ENCODE data around the gene CHST11.
"Not testable (repeated sequence)": the region's sequence is repeated elsewhere in the genome, so short reads cannot be mapped to it uniquely, and the experiment has no call there.

CHST11 gene

GRCh38 chr12:104730763-104731162, 274.0 kb downstream of the CHST11 start:
- DNase-seq = no peak

- peak; percentile 12 for DNase-seq
Measured at GRCh38 chr12:104733717-104734175, 277.0 kb downstream of the CHST11 start.

- DNase-seq = no peak
Measured at GRCh38 chr12:104734541-104735095, 277.9 kb downstream of the CHST11 start.

DNA sequence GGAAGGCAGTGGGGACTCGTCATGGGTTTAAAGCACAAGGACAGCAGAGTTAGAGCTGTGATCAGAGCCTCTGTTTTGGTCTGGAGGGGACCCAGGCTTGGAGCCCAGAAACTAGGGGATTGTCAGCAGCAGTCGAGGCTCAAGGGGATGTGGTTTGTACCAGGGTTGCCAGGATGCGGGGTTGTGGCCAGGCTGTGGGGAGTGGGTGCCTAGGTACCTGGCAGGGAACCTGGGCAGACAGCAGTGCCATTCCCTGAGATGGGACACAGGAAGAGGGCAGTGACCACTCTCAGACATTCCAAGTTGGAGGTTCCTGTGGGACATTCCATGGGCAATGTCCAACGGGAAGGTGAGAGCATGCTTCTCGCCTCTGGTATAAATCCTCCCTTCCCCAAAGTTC, 279.1 kb downstream of the CHST11 start:
- no peak for DNase-seq

DNA sequence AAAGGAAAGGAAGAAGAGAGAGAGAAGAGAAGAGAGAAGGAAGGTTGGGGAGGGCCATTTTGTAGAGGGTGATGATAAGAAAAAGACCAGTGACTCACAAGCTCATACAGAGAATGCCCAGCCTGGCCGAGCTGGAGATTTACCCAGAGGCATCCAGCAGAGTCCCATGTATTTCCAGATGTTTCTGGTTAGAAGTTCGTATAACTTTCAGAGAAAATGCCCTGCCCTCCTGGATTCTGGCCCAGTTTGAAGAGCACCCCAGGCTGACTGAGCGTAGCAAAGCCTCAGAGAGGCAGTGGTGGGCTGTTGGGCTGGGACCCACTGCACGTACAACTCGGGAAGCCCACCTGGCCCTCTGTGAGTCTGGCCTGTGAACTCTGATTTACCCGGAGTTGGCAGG, 279.6 kb downstream of the CHST11 start:
- DNase-seq = no peak

- no peak for DNase-seq
Measured at GRCh38 chr12:104737113-104737512, 280.4 kb downstream of the CHST11 start.

DNA sequence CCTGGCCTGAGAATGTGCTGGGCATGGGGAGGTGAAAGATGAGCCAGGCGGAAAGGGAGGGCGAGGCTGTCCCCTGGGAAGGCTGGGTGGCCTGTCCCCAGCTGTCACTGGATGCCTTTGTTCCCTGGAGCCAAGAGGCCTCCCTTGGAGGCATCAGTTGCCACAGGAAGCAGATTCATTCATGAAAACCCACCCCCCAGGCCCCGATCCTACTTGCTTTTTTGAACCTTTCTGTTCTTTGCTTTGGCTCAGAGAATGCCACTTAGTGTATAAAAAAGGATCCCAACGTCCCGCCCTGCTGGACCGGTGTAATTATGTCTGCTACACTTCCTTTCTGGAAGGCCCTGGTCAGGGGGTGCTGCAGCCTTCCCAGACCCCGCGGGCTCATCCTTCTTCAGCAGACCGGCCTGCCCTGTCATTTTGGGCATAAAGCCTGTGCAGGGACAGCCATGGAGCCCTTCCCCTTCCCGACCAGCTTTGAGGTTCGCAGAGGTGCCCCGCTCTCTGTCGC, 281.1 kb downstream of the CHST11 start:
- peak; percentile 39 for DNase-seq

GRCh38 chr12:104738331-104738730, 281.6 kb downstream of the CHST11 start:
- no peak for DNase-seq

DNA sequence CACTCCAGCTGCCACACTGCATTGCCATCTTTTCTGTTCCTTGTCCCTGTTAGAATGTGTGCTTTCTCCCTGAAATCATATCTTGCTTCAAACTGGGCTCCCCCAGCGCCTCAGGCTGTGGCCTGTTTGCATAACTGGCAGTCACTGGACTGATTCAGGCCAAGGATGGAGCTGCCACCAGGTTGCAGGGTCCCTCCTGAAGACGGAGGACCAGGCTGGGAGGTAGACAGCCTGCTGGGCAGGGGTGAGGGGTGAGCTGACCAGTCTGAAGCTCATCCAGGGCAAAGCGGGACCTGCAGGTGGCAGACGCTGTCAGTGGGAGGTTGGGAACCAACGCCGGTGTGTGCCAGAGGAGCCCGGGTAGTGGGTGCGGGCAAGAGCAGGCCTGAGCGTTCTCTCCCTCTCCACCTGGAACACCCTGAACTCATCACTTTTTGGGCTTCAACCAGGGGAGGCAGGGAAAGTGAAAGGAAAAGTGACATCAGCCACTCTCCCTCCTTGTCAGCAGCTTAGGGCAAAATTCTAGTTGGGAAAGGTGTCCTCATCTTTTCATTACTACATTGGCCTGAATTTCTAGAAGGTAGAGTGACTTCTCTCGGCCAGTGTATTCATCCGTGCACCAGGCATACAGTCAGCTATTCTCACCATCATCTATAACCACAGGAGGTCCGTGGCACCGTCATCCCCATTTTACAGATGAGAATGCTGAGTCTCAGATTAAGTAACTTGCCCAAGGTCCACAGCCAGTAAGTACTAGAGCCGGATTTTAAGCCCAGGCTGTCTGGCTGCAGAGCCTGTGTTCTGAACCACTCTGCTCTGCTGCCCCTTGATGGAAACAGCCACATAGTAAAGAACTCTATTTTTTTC, 282.3 kb downstream of the CHST11 start:
- DNase-seq = no peak

- no peak for DNase-seq
Measured at GRCh38 chr12:104740668-104741067, 283.9 kb downstream of the CHST11 start.

DNA sequence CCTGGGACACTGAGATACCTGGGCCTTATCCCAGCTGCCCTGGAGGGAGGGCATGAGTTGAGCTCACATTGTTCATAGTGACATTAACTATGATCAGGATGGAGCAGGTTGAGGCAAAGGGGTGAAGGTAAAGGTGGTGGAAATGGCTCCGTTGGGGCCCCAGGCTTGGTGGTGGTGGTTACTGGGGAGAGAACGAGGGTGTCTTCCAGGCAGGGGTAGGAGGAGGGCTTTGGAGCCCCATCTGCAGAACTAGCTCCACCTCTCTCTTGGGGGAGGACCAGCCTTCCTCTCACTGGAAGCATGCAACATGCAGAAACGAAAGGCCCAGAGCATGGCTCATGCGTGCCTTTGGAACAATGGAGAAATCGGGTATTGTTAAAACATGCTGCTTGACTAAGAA, 284.3 kb downstream of the CHST11 start:
- DNase-seq = no peak

GRCh38 chr12:104741497-104742367, 285.0 kb downstream of the CHST11 start:
- DNase-seq = no peak

DNA sequence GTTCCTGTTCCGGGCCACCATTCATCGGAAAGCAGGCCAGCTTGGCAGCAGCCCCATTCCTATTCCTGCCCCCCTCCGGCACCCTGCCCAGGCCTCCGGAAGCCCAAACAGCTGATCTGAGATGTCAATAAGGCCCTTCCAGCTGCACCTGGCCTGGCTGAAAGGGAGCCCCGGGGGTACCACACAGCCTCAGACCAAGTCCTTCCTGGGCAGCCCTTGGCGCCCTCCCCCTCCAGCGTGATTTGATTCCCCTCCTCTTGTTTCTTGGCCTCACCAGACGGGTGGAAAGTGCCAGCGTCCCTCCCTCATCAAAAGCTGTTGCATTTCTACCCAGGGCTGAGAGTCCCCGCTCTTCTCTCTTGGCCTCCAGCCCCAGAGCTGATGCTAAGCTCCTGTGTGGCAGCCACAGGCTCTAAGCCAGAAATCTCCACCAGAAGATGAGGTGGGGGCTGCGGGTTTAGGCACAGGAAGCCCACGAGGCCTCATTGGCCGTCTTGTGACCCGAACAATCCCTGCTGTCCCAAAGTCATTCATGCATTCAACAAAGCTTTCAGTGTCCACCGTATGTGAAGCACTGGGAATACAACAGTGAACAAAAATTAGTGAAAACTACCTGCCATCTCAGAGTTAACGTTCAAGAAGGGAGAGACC, 285.9 kb downstream of the CHST11 start:
- DNase-seq = peak; percentile 97

GRCh38 chr12:104743202-104743580, 286.4 kb downstream of the CHST11 start:
- DNase-seq = no peak

GRCh38 chr12:104743753-104744548, 287.2 kb downstream of the CHST11 start:
- DNase-seq = not testable (repeated sequence)

GRCh38 chr12:104746467-104747088, 289.8 kb downstream of the CHST11 start:
- no peak for DNase-seq

DNA sequence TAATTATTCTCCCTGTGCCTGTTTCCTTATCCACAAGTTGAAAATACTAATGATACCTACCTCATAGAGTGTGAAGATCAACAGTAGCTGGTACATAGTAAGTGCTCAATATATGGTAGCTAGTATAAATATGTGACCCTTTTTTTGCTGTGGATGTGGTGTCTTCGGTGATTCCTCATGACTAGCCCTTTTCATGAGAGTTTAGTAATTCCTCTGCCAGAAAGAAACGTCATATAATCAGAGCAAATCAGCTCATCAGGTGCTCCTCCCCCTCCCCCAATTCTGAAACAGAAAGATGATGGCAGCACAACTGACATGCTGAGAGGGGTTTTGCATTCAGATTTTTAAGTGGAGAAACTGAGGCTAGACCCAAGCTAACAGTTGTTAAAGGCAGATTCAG, 290.6 kb downstream of the CHST11 start:
- DNase-seq = no peak

DNA sequence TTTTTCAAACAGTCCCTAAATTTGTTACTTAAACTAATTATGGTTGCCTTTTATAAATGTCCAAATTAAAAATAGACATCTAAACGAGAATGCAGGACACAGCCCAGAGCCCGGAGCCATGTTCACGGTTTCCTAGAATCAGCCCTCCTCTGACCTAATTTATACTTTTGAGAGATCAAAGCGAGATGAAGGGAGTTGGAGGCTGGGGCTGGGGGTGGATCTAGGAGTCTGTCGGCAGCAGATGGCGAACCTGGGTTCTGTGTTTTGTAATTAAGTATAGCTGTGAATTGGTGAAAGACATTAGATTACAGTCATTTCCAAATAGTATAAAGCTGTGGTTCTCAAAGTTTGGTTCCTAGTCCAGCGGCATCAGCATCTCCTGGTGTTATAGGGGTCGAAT, 291.2 kb downstream of the CHST11 start:
- no peak for DNase-seq

GRCh38 chr12:104748356-104748755, 291.6 kb downstream of the CHST11 start:
- DNase-seq = no peak

DNA sequence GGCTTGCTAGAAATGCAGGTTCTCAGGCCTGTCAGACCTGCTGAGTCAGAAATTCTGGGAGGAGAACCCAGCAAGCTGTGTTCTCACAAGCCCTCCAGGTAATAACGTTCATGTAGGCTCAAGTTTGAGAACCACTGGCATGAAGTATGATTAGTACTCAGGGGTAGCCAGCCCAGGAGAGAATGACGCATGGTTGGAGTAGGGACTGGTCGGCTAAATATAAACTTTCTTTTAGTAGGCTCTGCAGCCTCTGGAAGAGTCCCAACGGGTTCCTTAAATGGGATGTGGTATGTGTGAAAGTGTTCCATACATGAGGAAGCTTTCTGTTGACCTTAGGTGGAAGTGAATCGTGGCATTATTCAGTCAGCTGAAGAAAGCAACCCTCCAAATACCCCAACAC, 292.0 kb downstream of the CHST11 start:
- DNase-seq = no peak

DNA sequence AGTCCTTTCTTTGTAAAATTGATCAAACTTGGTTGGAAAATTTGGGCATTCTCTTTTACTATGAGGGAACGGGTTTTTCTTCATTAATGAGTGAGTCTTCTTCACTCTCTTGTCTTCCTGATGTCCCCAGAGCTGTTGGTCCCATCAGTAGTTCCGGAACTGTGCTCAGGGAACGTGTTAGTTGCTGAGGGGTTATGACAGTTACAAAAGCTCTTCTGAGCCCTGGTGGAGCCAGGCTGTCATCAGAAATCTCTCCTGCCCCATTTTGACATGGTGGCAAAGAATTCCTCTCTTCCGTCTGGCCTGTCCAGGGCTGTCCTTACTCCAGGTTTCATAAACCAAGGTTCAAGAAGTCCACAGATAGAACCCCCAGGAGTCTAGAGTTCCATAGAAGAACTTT, 292.8 kb downstream of the CHST11 start:
- DNase-seq = no peak
